ENCODE data around the gene SLC7A5. TPM values are rescaled to one million over a fixed set of nuclear protein-coding genes. Genes with fewer than 3 reads are reported as not detected.

The SLC7A5 gene
- total and polyA plus RNA-seq, 2 of the 13 experiments (the other 11 are each of a cell fraction or from before 2014, with no cell fraction given), result 79.6 to 155 TPM

- TF ChIP-seq ZBTB14 (CRISPR knock-in tag; IDR thresholded peaks at IDR 0.05), result no peak
- TF ChIP-seq ZNF484 (CRISPR knock-in tag; IDR thresholded peaks at IDR 0.05; ENCODE audit: borderline replicate concordance, low read depth), result no peak
- peak; percentile 91 for TF ChIP-seq ZNF431 (CRISPR knock-in tag; IDR thresholded peaks at IDR 0.05; ENCODE audit: borderline replicate concordance, low read depth)
- no peak for TF ChIP-seq MAFK (conservative IDR thresholded peaks at IDR 0.05 in 1 of 2, IDR thresholded peaks at IDR 0.05 in 1 of 2; ENCODE audit: low read length in 2 of 2)
- TF ChIP-seq RCOR2 (CRISPR knock-in tag; IDR thresholded peaks at IDR 0.05), result peak; percentile 87; the same call in 1 of the 2 replicates
- TF ChIP-seq MBNL3 (CRISPR knock-in tag; conservative IDR thresholded peaks at IDR 0.05), result no peak
- peak; percentile 54 for TF ChIP-seq ZNF883 (CRISPR knock-in tag; IDR thresholded peaks at IDR 0.05; ENCODE audit: not compliant biosample characterization)
- TF ChIP-seq MZF1 (CRISPR knock-in tag; IDR thresholded peaks at IDR 0.05; ENCODE audit: borderline replicate concordance), result 0 out of 2 replicates have a peak, but pooled peaks have one; percentile 83
- no peak for TF ChIP-seq ZFP62 (CRISPR knock-in tag; IDR thresholded peaks at IDR 0.05)
- TF ChIP-seq ZEB1 (IDR thresholded peaks at IDR 0.05; ENCODE audit: insufficient replicate concordance, low read depth), result no peak
- 0 out of 2 replicates have a peak, but pooled peaks have one; percentile 36 for TF ChIP-seq ZNF567 (CRISPR knock-in tag; IDR thresholded peaks at IDR 0.05; ENCODE audit: borderline replicate concordance)
- TF ChIP-seq ZNF629 (CRISPR knock-in tag; conservative IDR thresholded peaks at IDR 0.05), result peak; percentile 35
- peak; percentile 51; the same call in 1 of the 2 replicates for TF ChIP-seq HOXA5 (CRISPR knock-in tag; IDR thresholded peaks at IDR 0.05)
- peak; percentile 64; the same call in 1 of the 2 replicates for TF ChIP-seq BRF2 (CRISPR knock-in tag; IDR thresholded peaks at IDR 0.05)
- peak; percentile 72; the same call in 1 of the 2 replicates for TF ChIP-seq ZNF704 (CRISPR knock-in tag; IDR thresholded peaks at IDR 0.05; ENCODE audit: borderline replicate concordance)
- no peak for TF ChIP-seq ZFAT (CRISPR knock-in tag; conservative IDR thresholded peaks at IDR 0.05)
- TF ChIP-seq ZNF451 (CRISPR knock-in tag; IDR thresholded peaks at IDR 0.05), result peak; percentile 100
- TF ChIP-seq RNF219 (CRISPR knock-in tag; IDR thresholded peaks at IDR 0.05), result no peak
- peak; percentile 52; the same call in 1 of the 2 replicates for TF ChIP-seq ADNP (CRISPR knock-in tag; IDR thresholded peaks at IDR 0.05)
- TF ChIP-seq HMGXB4 (CRISPR knock-in tag; IDR thresholded peaks at IDR 0.05; ENCODE audit: borderline replicate concordance in 1 of 2, low read depth in 1 of 2), result peak; percentile 94 to 98
Measured at GRCh38 chr16:87850009-87851006, 19.0 kb downstream of the SLC7A5 start (continued).
